Neural cell (in vitro differentiated cells): ENCODE results near the gene AMZ1.

Source experiments
- CTCF ChIP-seq: fragments of 450-650 bp; IDR thresholded peaks from 2 replicates; pipeline ENCODE4 v1.5.1; 2014; ENCODE audit warnings: antibody characterized with exemption, mild to moderate bottlenecking, moderate library complexity; ENCODE audit not compliant: poor library complexity, severe bottlenecking
- EZH2 ChIP-seq: fragments of 200-600, 300-800 bp; shearing (Covaris generic), sonication (generic); IDR thresholded peaks from 2 replicates; pipeline ENCODE4 v1.6.1; 2014; ENCODE audit warnings: antibody characterized with exemption, low read length, borderline replicate concordance, mild to moderate bottlenecking; ENCODE audit not compliant: insufficient read depth, poor library complexity, severe bottlenecking
- POLR2AphosphoS5 ChIP-seq: IDR thresholded peaks from 2 replicates; pipeline ENCODE4 v1.6.1; 2012
- RAD21 ChIP-seq: fragments of 450-650 bp; conservative IDR thresholded peaks from 2 replicates; pipeline ENCODE4 v1.6.1; 2014; ENCODE audit warnings: antibody characterized with exemption, mild to moderate bottlenecking, moderate library complexity
- REST ChIP-seq: IDR thresholded peaks from 2 replicates; pipeline ENCODE4 v1.6.1; 2012; ENCODE audit warnings: borderline replicate concordance

- TF ChIP-seq CTCF: no peak
- TF ChIP-seq EZH2: no peak
- TF ChIP-seq POLR2AphosphoS5: no peak
- no peak for TF ChIP-seq RAD21
- no peak for TF ChIP-seq REST
These were observed 73.9 kb downstream of the AMZ1 start for GRCh38 chr7:2761801-2762497.
